Duodenal mucosa (tissue), 2 donors: ENCODE results near the gene DNAJC6.

Experiments used
- H3K27ac ChIP-seq: one replicate; pipeline ENCODE4 v1.7.0; 2013; ENCODE audit warnings: low read depth, low read length
- H3K27me3 ChIP-seq, 2 donors: one replicate each; pipeline ENCODE4 v1.7.0; 2013; ENCODE audit warnings: low read length in 2 of 2, control low read depth in 1 of 2; ENCODE audit not compliant: insufficient read depth in 2 of 2, control insufficient read depth in 1 of 2
- H3K36me3 ChIP-seq, 2 donors: one replicate each; pipeline ENCODE4 v1.7.0; 2013; ENCODE audit warnings: low read length in 2 of 2, control low read depth in 1 of 2; ENCODE audit not compliant: insufficient read depth in 2 of 2, control insufficient read depth in 1 of 2
- H3K4me1 ChIP-seq, 2 donors: one replicate each; pipeline ENCODE4 v1.7.0; 2013; ENCODE audit warnings: low read length in 2 of 2, control low read depth in 1 of 2; ENCODE audit not compliant: insufficient read depth in 2 of 2, control insufficient read depth in 1 of 2
- H3K4me3 ChIP-seq, 2 donors: one replicate each; pipeline ENCODE4 v1.7.0; 2013; ENCODE audit warnings: low read length in 2 of 2, low read depth in 1 of 2
- H3K9ac ChIP-seq, 2 donors: one replicate each; pipeline ENCODE4 v1.7.0; 2013; ENCODE audit warnings: low read length in 2 of 2, low read depth in 1 of 2
- H3K9me3 ChIP-seq, 2 donors: one replicate each; pipeline ENCODE4 v1.7.0; 2013; ENCODE audit warnings: low read length in 2 of 2, control low read depth in 1 of 2; ENCODE audit not compliant: control insufficient read depth in 1 of 2

Gene DNAJC6

DNA sequence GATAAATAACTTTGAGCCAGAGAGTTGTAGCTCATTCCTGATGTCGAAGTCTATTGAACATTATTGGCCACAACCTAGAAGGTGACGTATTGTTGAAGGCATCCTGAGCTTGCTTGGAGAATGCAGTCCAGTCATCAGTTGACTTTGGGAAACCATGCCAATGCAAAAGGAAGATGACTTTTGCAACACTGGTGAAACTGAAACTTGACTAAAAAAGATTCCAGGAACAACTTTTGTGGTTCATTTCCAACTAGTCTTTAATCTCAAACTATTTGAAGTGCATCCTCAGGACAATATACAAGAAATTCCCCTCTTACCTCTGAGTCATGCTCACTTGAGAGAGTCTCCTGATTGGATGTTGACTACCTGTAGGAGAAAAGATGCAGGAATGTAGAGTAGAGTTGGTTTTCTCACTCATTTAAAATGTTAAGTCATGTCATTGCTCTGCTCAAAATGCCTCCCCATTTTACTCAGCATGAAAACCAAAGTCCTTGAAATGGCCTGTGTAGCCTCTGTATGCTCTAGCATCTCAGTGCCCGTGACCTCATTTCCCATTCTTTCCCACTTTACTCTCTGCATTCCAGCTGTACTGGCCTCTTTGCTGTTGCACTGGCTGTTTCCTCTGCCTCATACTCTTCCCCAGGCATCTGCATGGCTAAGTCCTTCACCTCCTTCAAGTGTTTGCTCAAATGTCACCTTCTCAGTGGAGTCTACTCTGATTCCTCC, 86.7 kb downstream of the DNAJC6 start:
- Histone ChIP-seq H3K9me3 (no peaks in the 10 kb centered on the region), H3K9ac (no peak overlapping the region), H3K36me3 (no peaks in the 10 kb centered on the region), H3K27me3 (no peaks in the 10 kb centered on the region), H3K27ac (no peak overlapping the region), H3K4me1 (no peaks in the 10 kb centered on the region), H3K4me3 (no peak overlapping the region)

DNA sequence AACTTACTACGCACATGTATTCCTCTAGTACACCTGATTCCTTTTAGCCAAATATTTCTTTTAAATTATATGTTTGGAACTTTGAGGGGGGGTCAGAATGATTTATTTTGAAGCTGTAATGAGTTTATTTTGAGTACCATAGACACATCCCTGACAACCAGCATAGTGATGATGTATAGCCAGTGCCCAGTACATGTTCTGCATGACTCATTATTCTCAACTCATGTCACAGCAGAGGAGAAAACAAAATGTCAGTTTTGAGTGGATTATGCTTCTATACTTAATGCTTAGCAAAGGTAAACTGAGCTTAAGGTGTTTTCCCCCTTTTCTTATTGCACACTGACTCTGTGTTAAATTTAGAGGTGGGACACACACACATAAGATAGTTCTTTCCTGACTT, 88.7 kb downstream of the DNAJC6 start:
- H3K4me1 ChIP-seq: no peaks in the 10 kb centered on the region
- no peak overlapping the region for H3K27ac ChIP-seq
- H3K27me3 ChIP-seq: no peaks in the 10 kb centered on the region
- no peaks in the 10 kb centered on the region for H3K9me3 ChIP-seq
- H3K4me3 ChIP-seq: no peak overlapping the region
- H3K36me3 ChIP-seq: no peaks in the 10 kb centered on the region
- no peak overlapping the region for H3K9ac ChIP-seq

DNA sequence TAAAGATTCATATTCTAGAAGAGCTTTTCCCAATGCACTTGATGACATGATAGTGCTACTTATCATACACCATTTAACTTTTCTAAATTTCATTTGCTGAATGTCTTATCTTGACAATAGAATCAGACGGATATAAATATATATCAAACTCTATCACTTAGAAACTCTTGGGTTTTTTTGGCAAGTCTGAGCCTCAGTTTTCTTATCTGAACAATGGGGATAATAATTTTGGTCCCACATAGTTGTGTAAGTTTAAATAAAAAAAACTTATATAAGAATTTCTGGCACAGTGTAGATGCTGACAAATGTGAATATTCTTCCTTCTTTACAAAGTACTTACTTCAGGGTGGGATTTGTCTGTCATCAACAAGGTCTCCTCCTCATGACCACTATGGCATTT, 89.7 kb downstream of the DNAJC6 start:
- no peaks in the 10 kb centered on the region for H3K36me3 ChIP-seq
- H3K4me1 ChIP-seq: no peaks in the 10 kb centered on the region

DNA sequence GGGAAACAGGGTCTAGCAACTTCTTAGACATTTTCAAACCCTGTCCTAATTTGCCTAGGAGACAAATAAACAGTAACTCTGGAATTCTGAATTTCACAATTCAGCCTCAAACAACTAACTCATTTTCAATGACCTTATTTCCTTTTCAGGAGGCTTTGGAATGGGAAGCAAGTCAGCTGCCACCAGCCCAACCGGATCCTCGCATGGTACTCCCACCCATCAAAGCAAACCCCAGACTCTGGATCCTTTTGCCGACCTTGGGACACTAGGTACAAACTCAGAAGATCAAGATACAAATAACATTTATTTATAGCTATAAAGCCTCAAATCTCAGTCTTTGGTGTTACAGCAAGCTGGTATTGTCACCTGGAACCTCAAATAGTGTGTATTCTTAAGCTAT, 92.3 kb downstream of the DNAJC6 start:
- Histone ChIP-seq H3K9me3 (no peaks in the 10 kb centered on the region), H3K27ac (no peak overlapping the region), H3K36me3 (no peaks in the 10 kb centered on the region), H3K4me3 (no peak overlapping the region), H3K4me1 (no peaks in the 10 kb centered on the region), H3K27me3 (no peaks in the 10 kb centered on the region), H3K9ac (no peak overlapping the region)

More for the DNA sequence above, 89.7 kb downstream of the DNAJC6 start:
- H3K27me3 ChIP-seq: no peaks in the 10 kb centered on the region
- no peak overlapping the region for H3K27ac ChIP-seq
- H3K9ac ChIP-seq: no peak overlapping the region
- H3K9me3 ChIP-seq: no peaks in the 10 kb centered on the region
- H3K4me3 ChIP-seq: no peak overlapping the region

DNA sequence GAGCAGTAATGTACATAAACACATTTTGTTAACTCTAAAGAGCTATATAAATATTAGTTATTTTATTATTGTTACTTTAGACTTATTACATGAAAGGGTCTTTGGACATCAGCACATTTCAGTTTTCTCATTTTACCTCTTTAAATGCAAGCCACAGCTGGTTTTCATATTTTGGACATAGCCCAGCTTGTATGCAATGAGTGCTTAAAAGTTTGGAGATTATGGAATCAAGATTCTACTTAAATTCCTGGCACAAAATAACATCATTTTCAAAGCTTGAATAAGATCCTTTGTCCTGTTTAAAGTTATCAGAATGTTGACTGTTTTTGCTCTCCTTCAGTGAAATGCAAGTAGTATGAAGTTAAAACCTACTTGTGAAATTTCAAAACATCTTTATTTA, 95.6 kb downstream of the DNAJC6 start:
- Histone ChIP-seq H3K9me3 (no peaks in the 10 kb centered on the region), H3K27me3 (no peaks in the 10 kb centered on the region), H3K4me3 (no peak overlapping the region), H3K9ac (no peak overlapping the region), H3K4me1 (no peaks in the 10 kb centered on the region), H3K36me3 (no peaks in the 10 kb centered on the region), H3K27ac (no peak overlapping the region)

DNA sequence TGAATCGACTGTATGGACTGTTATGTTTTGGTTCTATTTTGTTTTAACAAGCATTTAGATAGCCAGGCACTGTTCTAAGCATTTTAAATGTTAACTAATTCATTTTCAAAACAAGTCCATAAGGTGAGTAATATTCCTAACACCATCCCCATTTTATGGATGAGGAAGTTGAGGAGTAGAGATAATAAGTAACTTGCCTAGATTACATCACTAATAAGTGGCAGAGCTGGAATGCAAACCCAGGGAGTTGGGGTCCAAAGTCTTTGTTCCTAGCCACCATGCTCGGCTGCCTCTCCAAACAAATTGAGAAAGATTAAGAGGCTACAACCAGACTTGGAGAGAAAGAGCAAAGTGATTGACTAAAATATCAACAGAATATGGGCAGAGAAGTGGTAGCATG, 98.5 kb downstream of the DNAJC6 start:
- H3K36me3 ChIP-seq: no peaks in the 10 kb centered on the region
- no peak overlapping the region for H3K27ac ChIP-seq
- H3K4me3 ChIP-seq: no peak overlapping the region
- H3K9me3 ChIP-seq: no peaks in the 10 kb centered on the region
- no peaks in the 10 kb centered on the region for H3K27me3 ChIP-seq
- no peaks in the 10 kb centered on the region for H3K4me1 ChIP-seq
- no peak overlapping the region for H3K9ac ChIP-seq

DNA sequence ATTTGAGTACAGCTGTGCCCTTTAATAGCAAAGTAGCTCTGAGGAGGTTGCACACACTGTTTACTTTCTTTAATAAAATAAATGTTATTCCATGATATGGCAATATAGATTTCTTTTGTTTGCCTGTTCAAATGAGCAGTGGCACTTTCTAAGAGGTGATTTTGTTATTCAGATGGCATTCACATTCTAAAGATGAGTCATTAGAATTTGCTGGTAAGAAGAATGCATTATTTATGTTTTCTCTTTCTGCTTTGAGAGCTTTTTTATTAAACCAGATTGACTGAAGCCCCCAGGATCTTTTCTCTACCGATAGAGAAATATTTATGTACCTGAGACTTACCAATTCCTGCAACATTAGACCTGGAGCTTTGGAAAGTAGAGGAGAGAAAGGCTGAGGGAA, 100.0 kb downstream of the DNAJC6 start:
- Histone ChIP-seq H3K4me3 (no peak overlapping the region), H3K9ac (no peak overlapping the region), H3K27me3 (no peaks in the 10 kb centered on the region), H3K9me3 (no peaks in the 10 kb centered on the region), H3K4me1 (no peaks in the 10 kb centered on the region), H3K36me3 (no peaks in the 10 kb centered on the region), H3K27ac (no peak overlapping the region)

DNA sequence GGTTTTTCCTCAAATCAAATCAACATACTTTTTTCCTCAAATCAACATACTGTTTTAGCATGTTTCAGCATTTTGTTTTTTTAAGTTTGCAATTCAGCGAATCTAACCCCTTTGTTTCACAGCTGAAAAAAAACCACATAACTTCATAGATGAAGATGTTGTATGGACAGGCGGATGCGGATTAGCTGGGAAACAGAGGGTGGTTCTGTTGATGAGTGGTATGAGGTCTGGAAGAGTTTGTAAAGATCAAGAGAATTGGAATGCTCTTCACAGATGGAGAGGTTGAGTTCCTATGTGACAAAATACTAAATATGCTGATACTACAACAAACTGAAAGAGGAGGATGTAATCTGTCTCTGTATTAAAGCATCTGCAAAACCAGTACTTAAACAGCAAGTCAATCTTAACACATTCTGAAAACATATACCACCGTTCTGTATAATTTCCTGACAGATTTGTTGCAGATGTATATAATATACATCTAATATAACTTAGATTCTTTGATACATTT, 100.5 kb downstream of the DNAJC6 start:
- no peak overlapping the region for H3K27ac ChIP-seq

DNA sequence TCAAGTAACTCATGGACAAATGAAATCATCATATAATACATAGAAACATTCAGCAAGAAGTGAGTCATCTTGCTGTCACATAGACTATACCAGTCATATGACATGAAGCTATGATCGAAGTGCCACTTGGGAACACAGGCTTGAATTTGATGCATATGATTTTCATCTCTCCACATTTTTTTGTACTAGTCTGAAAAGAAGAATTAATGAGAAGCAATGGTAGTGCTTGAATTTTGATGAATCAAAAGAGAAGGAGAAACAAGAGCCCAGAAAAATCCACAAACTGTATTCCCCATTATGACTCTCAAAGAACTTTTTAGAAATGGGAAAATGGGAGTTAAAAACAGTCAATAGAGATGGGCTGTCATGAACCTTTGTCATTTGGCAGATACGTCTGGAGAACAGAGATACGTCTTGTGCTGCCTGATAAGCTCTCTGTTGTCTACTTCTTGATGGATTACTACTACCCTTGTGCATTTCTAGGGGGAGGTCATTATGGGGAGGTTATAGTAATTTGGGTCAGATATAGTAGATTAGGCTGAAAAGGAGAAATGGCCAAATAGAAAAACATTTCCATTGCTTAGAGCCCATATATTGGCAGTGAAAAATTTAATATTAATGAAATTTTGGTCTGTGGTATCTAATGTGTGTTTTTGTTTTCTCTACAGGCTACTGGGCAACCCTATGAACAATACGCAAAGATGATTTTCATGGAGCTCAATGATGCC, 103.1 kb downstream of the DNAJC6 start:
- no peaks in the 10 kb centered on the region for H3K4me1 ChIP-seq
- no peaks in the 10 kb centered on the region for H3K9me3 ChIP-seq
- no peak overlapping the region for H3K9ac ChIP-seq
- H3K36me3 ChIP-seq: no peaks in the 10 kb centered on the region
- no peaks in the 10 kb centered on the region for H3K27me3 ChIP-seq
- H3K27ac ChIP-seq: no peak overlapping the region
- H3K4me3 ChIP-seq: no peak overlapping the region

More for the DNA sequence above, 100.5 kb downstream of the DNAJC6 start:
- no peaks in the 10 kb centered on the region for H3K9me3 ChIP-seq
- no peaks in the 10 kb centered on the region for H3K27me3 ChIP-seq
- H3K4me1 ChIP-seq: no peaks in the 10 kb centered on the region
- no peak overlapping the region for H3K9ac ChIP-seq
- no peaks in the 10 kb centered on the region for H3K36me3 ChIP-seq
- no peak overlapping the region for H3K4me3 ChIP-seq

DNA sequence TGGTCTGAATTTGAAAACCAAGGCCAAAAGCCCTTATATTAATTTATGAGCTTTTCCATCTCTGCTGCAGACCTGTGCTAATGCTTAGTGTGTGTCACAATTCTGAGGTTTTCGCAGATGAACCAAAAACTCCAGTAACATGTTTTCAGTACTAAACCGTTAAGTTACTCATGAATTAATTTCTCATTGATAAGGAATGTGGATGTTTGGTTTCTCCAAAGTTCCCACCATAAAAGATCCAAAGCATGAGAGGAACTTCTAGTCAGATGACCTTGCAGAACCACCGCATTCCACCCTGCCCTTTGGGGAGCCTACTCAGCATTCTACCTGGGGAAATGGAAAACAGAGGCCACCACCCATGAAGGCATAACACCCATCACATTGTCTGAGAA, 103.6 kb downstream of the DNAJC6 start:
- H3K9ac ChIP-seq: no peak overlapping the region
- H3K4me1 ChIP-seq: no peaks in the 10 kb centered on the region
- no peaks in the 10 kb centered on the region for H3K9me3 ChIP-seq
- no peak overlapping the region for H3K4me3 ChIP-seq
- no peaks in the 10 kb centered on the region for H3K36me3 ChIP-seq
- no peak overlapping the region for H3K27ac ChIP-seq
- H3K27me3 ChIP-seq: no peaks in the 10 kb centered on the region
